Upper lobe of right lung (tissue), 1 donor: ENCODE results near the gene CRACR2A. TPM values are rescaled to one million over a fixed set of nuclear protein-coding genes. Genes with fewer than 3 reads are reported as not detected.
A peak's percentile ranks its signal among the peaks of the same experiment; 100 is the strongest.

Source experiments
- ATAC-seq: fragments of 200-7000 bp; cut with Tn5 transposase; one replicate; pipeline ENCODE4 v1.9.1; 2020; ENCODE audit warnings: mild to moderate bottlenecking, moderate library complexity
- DNase-seq: peaks from one replicate; pipeline ENCODE4 v3.0.0-alpha.2; 2020
- H3K27ac ChIP-seq: fragments of 200-600 bp; one replicate; pipeline ENCODE4 v1.8.0; 2022
- H3K27me3 ChIP-seq: fragments of 200-600 bp; one replicate; pipeline ENCODE4 v1.8.0; 2022; ENCODE audit warnings: mild to moderate bottlenecking
- H3K36me3 ChIP-seq: fragments of 200-600 bp; one replicate; pipeline ENCODE4 v1.8.0; 2022
- H3K4me1 ChIP-seq: fragments of 200-600 bp; one replicate; pipeline ENCODE4 v1.8.0; 2022
- H3K4me3 ChIP-seq: fragments of 200-600 bp; one replicate; pipeline ENCODE4 v1.8.0; 2022; ENCODE audit warnings: mild to moderate bottlenecking
- H3K9me3 ChIP-seq: fragments of 200-600 bp; one replicate; pipeline ENCODE4 v1.8.0; 2022
- CTCF ChIP-seq: fragments of 200-600 bp; IDR thresholded peaks from one replicate; pipeline ENCODE4 v1.8.0; 2022; ENCODE audit warnings: antibody characterized with exemption
- intact Hi-C: fragments of 100-400 bp; cut with DNase I; formaldehyde crosslinking; loops from one replicate; pipeline ENCODE4 v1.11.0; 2022
- total RNA-seq: library from RNA; stranded (reverse); fragmentation: NEBNext Ultra II Directional; extraction: Animal tissue kit (Norgen Biotek cat#: 25700); gene quantifications from one replicate; pipeline ENCODE4 v1.2.1, GENCODE V29; 2021
- donor health status: DM: no; HTN: yes; CAD: no; lungs with severe emphysema.

The CRACR2A gene
- total RNA-seq, 1 donor from 2014 or later: 5.4 TPM

GRCh38 chr12:3741882-3742672 is 10.8 kb downstream of the CRACR2A start:
- Histone ChIP-seq H3K36me3 (no peaks in the 10 kb centered on the region), H3K27me3 (no peaks in the 10 kb centered on the region), H3K27ac (no peak overlapping the region), H3K4me3 (no peak overlapping the region), H3K9me3 (no peaks in the 10 kb centered on the region), H3K4me1 (no peaks in the 10 kb centered on the region)
- no peak for DNase-seq
- no peak for TF ChIP-seq CTCF
- no peak for ATAC-seq
- intact Hi-C loops: no loop called here

DNA sequence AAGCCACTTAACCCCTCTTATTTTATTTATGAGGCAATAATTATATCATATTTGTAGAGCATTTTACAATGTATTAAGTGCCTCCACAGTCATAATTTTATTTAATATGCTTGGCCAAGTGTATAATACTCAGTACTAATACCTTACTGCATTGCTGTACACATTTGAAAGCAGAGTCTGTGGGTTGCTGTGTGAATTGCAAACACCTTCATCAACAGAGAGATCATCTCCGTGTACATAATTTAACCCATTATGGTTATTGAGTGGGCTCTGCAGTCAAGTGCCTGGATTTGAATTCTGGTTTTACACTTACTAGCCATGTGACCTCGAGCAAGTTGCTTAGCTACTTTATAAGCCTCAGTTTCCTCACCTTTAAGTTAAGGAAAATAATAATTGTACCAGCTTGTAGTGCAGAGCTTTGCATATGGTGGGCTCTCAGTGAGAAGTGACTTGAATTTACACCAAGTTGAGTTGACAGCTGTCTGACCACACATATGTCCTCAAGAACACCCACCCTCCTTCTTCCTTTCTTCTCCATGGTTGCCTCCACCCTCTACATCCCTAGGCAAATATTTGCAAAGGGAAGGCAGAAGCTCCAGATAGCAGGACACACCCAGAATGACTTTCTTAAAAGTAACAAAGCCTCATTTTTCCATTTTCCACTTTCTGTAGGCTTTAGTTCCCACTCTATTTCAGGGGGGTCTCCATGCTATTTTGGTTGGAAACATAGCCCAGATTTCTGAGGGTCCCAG is 12.3 kb downstream of the CRACR2A start:
- Histone ChIP-seq H3K36me3 (no peaks in the 10 kb centered on the region), H3K4me3 (no peak overlapping the region), H3K9me3 (no peaks in the 10 kb centered on the region), H3K4me1 (no peaks in the 10 kb centered on the region), H3K27ac (no peak overlapping the region), H3K27me3 (no peaks in the 10 kb centered on the region)
- ATAC-seq (no peak), DNase-seq (no peak)
- no peak for TF ChIP-seq CTCF
- intact Hi-C loops: no loop called here

DNA sequence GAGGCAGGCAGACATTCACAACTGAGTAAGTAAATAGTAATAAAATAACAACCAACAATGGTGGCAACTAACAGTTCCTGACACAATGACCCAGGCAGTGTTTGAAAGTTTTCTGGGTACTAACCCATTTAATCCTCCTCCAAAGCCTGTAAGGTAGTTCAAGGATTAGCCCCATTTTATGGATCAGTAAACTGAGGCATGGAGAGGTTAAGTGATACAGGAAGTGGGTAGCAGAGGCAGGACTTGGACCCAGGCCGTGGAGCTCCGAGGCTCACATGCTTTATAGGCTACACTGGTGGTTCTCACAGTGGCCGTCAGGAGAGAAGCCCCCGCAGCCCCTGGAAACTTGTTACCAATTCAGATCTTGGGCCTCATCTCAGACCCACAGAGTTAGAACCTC is 17.5 kb downstream of the CRACR2A start:
- intact Hi-C loops: no loop called here
- Histone ChIP-seq H3K27ac (no peak overlapping the region), H3K4me3 (no peak overlapping the region), H3K36me3 (no peaks in the 10 kb centered on the region), H3K9me3 (no peaks in the 10 kb centered on the region), H3K4me1 (peaks cover 3% of the 10 kb centered on the region), H3K27me3 (no peaks in the 10 kb centered on the region)
- DNase-seq: no peak
- no peak for TF ChIP-seq CTCF
- ATAC-seq: no peak

- ATAC-seq: peak; percentile 45
- no peak overlapping the region for H3K27ac ChIP-seq
- intact Hi-C loops: no loop called here
- no peaks in the 10 kb centered on the region for H3K27me3 ChIP-seq
- H3K9me3 ChIP-seq: no peaks in the 10 kb centered on the region
- no peak for TF ChIP-seq CTCF
- peaks cover 10% of the 10 kb centered on the region for H3K4me1 ChIP-seq
- DNase-seq: peak; percentile 74
- no peaks in the 10 kb centered on the region for H3K36me3 ChIP-seq
- H3K4me3 ChIP-seq: no peak overlapping the region
Observed at GRCh38 chr12:3732901-3733300, 20.0 kb downstream of the CRACR2A start.

DNA sequence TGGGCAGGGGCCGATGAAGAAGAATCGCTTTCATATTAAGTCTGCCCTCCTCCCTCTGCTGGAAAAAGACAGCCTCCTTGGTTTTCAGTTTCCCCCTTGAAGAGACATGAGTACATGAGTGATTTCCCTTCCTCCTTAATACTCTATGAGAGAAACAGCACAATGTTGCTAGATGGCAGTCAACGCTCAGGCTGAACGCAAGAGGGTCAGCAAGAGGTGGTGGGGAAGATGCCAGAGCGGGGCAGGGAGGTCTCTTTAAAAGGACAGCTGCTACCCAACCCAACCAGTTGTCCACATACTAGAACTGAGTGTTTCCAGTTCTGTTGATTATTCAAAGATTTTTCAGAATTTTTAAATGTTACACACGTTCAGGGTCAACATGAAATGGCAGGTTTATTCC is 22.8 kb downstream of the CRACR2A start:
- intact Hi-C loops: no loop called here
- Histone ChIP-seq H3K9me3 (no peaks in the 10 kb centered on the region), H3K4me1 (peaks cover 11% of the 10 kb centered on the region), H3K27me3 (no peaks in the 10 kb centered on the region), H3K27ac (no peak overlapping the region), H3K4me3 (no peak overlapping the region), H3K36me3 (no peaks in the 10 kb centered on the region)
- TF ChIP-seq CTCF: no peak
- DNase-seq (no peak), ATAC-seq (no peak)
